ENCODE results near the gene SMIM38.

GRCh38 chr11:69148806-69149205 is 6.9 kb upstream of the SMIM38 start:
- TF ChIP-seq REST (IDR thresholded peaks at IDR 0.05; ENCODE audit: insufficient read depth in 1 of 2, low read depth in 2 of 2, low read length in 2 of 2): no peak
- TF ChIP-seq POLR2AphosphoS5 (IDR thresholded peaks at IDR 0.05; ENCODE audit: low read depth, low read length): no peak
- TF ChIP-seq SIN3A (IDR thresholded peaks at IDR 0.05; ENCODE audit: borderline replicate concordance, insufficient read depth, low read length): no peak

Data from PFSK-1 (cell line).